Forelimb muscle (tissue), 1 donor: ENCODE data around the gene ACTG1. TPM values are rescaled to one million over a fixed set of nuclear protein-coding genes. Genes with fewer than 3 reads are reported as not detected.
"Not testable (repeated sequence)": the region's sequence is repeated elsewhere in the genome, so short reads cannot be mapped to it uniquely, and the experiment has no call there.

ENCODE experiments used
- DNase-seq: peaks from one replicate; pipeline ENCODE4 v3.0.0-alpha.2; 2013; ENCODE audit warnings: low read depth
- polyA plus RNA-seq: library from polyadenylated mRNA; unstranded; fragments of 120-200 nt; gene quantifications from one replicate; pipeline ENCODE4 v1.2.1, GENCODE V29; 2013; ENCODE audit not compliant: insufficient read length

The ACTG1 gene
- polyA plus RNA-seq, 1 donor: 935 TPM

- DNase-seq: no peak
These were observed 20.9 kb upstream of the ACTG1 start for GRCh38 chr17:81533339-81534141.

DNA sequence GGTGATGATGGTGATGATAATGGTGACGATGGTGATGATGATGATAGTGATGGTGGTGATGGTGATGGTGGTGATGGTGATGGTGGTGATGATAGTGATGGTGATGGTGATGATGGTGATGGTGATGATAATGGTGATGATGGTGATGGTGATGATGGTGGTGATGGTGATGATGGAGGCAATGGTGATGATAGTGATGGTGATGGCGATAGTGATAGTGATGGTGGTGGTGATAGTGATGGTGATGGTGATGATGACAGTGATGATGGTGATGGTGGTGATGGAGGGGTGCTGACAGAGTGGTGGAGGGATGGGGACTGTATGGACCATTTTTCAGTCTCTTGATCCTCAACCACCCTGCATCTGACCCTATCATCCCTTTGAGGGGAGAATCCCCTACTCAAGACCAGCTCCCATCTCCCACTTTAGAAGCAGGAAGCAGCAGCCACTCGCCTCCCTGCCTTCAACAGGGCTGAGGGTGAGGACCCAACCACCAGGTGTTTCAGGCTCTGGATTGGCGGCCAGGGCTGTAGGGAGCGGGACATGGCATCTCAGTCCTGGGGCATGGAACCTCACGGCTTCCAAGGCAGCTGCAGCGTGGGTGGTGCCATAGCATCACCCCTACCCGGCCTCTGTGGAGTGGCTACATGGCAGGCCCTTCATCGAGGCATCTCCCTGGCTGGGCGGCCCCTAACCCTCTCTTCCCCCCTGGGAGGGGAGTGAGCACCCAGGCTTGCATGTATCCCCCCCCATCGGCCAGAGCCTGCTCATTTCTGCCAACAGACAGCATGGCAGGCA lies 20.1 kb upstream of the ACTG1 start:
- no peak for DNase-seq

DNA sequence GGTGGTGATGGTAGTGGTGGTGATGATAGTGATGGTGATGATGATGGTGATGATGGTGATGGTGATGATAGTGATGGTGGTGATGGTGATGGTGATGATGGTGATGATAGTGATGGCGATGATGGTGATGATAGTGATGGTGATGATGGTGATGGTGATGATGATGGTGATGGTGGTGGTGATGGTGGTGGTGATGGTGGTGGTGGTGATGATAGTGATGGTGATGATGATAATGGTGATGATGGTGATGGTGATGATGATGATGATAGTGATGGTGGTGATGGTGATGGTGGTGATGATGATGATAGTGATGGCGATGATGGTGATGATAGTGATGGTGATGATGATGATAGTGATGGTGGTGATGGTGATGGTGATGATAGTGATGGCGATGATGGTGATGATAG lies 19.4 kb upstream of the ACTG1 start:
- DNase-seq: not testable (repeated sequence)

DNA sequence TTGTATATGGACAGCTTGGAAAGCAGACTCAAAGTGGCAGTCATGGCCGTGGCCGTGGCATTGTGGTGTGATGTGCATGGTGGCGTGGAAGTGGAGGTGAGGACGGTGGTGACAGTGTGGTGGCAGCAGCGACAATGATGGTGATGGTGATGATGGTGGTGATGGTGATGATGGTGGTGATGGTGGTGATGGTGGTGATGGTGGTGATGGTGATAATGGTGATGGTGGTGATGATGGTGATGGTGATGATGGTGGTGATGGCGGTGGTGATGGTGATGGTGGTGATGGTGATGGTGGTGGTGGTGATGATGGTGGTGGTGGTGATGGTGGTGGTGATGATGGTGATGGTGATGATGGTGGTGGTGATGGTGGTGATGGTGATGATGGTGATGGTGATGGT lies 18.4 kb upstream of the ACTG1 start:
- DNase-seq: not testable (repeated sequence)

DNA sequence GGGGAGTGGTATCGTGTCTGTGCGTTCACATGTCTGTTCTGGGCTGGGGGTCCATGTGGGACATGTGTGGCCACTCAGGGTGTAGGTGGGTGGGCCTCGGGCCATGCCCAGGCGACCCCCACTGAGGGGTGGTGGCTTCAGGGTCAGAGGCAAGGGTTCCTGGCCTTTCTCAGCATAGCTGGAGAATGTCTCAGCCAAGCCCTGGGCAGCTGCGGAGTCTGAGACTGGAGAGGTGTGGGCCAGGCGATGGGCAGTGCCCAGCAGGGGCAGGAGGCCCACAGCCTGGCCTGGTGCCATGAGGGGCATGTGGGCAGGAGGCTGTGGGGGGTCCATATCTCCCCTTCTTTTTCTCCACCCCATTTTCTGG lies 16.8 kb upstream of the ACTG1 start:
- DNase-seq: no peak

- DNase-seq: no peak
These were observed 16.2 kb upstream of the ACTG1 start for GRCh38 chr17:81528651-81529436.

- no peak for DNase-seq
These were observed 15.7 kb upstream of the ACTG1 start for GRCh38 chr17:81528384-81528650.

DNA sequence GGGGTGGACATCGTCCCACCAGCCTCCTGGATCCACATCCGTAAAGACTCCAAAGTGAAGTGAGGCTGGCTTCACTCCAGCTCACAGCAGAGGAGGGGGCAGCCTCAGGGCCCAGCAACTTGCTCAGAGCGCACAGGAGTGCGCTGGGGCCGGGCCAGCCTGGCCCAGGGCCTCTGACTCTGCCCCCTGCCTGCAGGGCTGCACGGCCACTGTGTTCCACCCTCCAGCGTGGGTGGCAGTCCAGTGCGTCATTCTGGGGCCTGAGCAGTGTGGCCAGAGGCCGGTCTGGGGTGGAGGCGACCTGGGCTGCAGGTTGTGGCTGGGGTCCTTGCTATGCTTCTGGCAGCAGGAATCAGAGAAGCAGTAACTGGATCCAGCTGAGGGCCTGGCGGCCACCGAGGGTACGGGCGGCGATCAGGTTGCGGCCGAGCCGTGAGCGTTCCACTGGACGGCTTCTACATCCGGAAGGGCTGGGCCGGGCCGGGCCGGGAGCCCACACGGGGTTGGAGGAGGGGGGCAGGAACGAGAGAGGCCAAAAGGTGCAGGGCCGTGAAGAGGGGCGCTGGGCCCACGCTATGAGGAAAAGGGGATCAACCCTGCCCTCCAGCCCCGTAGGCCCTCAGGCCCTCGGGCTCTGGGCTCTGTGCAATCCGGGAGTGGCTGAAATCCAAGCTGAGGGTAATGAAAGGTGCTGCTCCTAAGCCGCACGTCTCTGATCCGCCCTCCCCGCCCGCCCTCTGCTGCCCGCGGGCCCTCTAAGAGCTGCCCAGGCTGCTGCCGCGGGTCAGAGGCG lies 15.2 kb upstream of the ACTG1 start, which contains the start of gene FSCN2:
TSS of gene FSCN2 (plus strand) at position 787 of the 793 bp plus-strand sequence. CDS start 155 bp downstream, outside the sequence.
- no peak for DNase-seq

- no peak for DNase-seq
These were observed 14.3 kb upstream of the ACTG1 start for GRCh38 chr17:81526662-81527571.

DNA sequence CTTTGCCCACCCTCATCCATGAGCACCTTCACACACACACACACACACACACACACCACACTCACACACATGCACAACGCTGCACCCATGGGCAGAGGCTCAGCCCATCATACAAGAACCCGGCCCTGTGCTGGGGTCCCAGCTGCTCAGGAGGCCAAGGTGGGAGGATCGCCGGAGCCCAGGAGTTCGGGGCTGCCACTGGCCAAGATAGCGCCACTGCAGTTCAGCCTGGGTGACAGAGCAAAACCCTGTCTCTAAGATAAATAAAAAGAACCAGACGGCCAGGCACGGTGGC lies 12.2 kb upstream of the ACTG1 start:
- DNase-seq: no peak

GRCh38 chr17:81524039-81524864 lies 11.7 kb upstream of the ACTG1 start:
- no peak for DNase-seq

GRCh38 chr17:81523402-81524038 lies 10.9 kb upstream of the ACTG1 start:
- DNase-seq: no peak

DNA sequence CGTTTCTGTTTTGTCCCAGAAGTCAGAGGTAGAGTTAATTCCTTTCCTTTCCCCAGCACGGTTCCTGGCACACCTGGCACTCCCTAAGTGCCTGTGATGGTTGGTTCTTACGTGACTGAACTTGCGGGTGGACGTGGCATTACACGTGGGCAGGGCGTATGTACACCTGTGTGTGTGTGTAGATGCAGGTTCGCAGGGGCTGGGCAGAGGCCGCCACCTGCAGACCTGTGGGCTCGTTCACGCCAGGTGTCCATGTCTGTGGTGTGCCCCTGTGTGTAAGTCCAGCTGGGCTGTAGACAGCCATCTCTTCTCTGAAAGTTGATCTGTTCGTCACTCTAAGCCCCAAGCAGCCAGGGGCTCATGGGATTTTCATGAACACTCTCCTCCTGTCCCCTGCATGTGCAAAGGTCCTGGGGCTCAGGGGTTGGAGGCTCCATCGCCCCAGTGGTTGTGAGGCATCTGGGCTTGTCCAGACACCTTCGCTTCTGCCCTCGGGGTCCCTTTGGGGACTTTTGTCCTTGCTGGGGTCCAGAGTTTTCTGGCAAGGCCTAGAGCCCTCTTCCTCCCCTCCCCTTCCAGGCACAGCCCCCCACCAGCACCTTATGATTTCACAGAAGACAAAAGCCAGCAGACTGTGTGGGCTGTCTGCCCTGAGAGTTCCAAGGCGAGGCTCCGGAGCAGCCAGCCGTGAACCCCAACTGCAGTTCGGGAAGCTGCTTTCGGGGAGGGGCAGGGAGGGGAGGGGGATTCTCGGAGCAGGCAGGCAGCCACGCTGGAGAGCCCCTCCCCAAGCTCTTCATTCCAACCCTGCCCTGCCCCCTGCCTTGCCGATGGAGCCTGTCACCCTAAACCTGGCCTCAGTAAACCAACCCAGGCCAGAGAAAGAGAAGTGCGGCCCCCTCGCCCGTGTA lies 10.1 kb upstream of the ACTG1 start:
- DNase-seq: no peak

DNA sequence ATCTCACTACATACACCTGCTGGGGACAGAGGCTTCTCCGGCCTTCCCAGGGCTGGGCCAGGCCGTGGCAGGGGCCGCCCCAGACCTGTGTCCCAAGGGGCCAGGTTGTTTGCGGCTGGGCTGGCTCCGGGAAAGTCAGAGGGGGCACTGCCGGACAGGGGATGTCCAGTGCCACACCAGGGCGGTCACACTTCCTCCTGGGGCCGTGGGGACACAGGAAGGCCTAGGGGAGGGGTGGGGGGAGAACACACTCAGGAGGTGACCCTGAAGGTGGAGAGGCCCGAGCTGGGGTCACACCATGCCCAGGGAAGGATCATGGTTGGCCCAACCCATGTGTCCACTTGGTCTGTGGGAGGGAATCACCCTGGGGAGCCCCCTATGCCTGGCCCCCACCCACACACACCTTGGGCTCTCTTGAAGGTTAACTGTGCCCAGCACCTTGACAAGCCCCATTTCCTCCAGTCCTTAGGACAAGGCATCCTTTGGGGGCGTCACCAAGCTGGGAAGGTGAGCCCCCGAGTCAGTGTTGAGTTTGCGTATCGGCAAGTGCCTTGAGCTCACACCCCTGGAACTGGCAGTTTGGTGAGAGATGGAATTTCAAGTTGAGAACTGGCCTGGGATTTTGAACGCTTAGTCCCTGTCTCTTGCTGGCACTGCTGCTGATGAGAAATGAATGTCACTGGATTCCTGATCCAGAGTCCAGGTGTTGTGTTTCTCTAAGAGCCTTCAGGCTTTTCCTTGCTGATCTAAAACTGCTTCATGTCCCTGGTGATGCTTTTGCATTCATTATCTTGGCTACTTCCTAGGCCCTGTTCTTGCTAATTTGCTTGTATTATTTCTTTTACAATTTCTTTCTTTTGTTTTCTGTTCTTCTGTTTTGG lies 7.7 kb upstream of the ACTG1 start:
- DNase-seq: no peak

- DNase-seq: no peak
These were observed 6.9 kb upstream of the ACTG1 start for GRCh38 chr17:81519284-81520020.

GRCh38 chr17:81518785-81519283 lies 6.2 kb upstream of the ACTG1 start:
- DNase-seq: no peak
